SHP77 (cell line): Measurements from ENCODE around the gene MEDAG.

Source experiments
- DNase-seq, 2 experiments: peaks; one replicate each; lab custom pipeline; 2025; lab: John Stamatoyannopoulos, UW

MEDAG gene

GRCh38 chr13:30872685-30873461 lies 33.2 kb upstream of the MEDAG start:
- no peak for DNase-seq

GRCh38 chr13:30873499-30873898 lies 32.6 kb upstream of the MEDAG start:
- no peak for DNase-seq

GRCh38 chr13:30874111-30874510 lies 32.0 kb upstream of the MEDAG start:
- no peak for DNase-seq

- DNase-seq, result no peak
Observed at GRCh38 chr13:30874561-30874960, 31.5 kb upstream of the MEDAG start.

- no peak for DNase-seq
Observed at GRCh38 chr13:30877335-30877734, 28.7 kb upstream of the MEDAG start.

GRCh38 chr13:30880151-30880855 lies 25.8 kb upstream of the MEDAG start:
- no peak for DNase-seq

GRCh38 chr13:30880856-30881155 lies 25.3 kb upstream of the MEDAG start:
- no peak for DNase-seq

GRCh38 chr13:30881191-30881651 lies 24.9 kb upstream of the MEDAG start:
- no peak for DNase-seq

GRCh38 chr13:30882026-30882850 lies 23.8 kb upstream of the MEDAG start:
- no peak for DNase-seq

- DNase-seq, result no peak
Observed at GRCh38 chr13:30882996-30883766, 22.9 kb upstream of the MEDAG start.

- no peak for DNase-seq
Observed at GRCh38 chr13:30884543-30884942, 21.5 kb upstream of the MEDAG start.

GRCh38 chr13:30889196-30889690 lies 16.8 kb upstream of the MEDAG start:
- no peak for DNase-seq

GRCh38 chr13:30892966-30893365 lies 13.1 kb upstream of the MEDAG start:
- peak in 1 of 2 experiments; percentile 17 for DNase-seq

- DNase-seq, result no peak
Observed at GRCh38 chr13:30895773-30896172, 10.3 kb upstream of the MEDAG start.

- no peak for DNase-seq
Observed at GRCh38 chr13:30898070-30898469, 8.0 kb upstream of the MEDAG start.

- DNase-seq, result no peak
Observed at GRCh38 chr13:30898678-30899241, 7.3 kb upstream of the MEDAG start.

- DNase-seq, result no peak
Observed at GRCh38 chr13:30900436-30900835, 5.6 kb upstream of the MEDAG start.

- DNase-seq, result no peak
Observed at GRCh38 chr13:30900952-30901749, 4.9 kb upstream of the MEDAG start.

- DNase-seq, result no peak
Observed at GRCh38 chr13:30904043-30904442, 2.0 kb upstream of the MEDAG start.

- DNase-seq, result no peak
Observed at GRCh38 chr13:30906411-30907051, 460 bp downstream of the MEDAG start.
